ENCODE results near the gene EPB41L3.

Gene EPB41L3

DNA sequence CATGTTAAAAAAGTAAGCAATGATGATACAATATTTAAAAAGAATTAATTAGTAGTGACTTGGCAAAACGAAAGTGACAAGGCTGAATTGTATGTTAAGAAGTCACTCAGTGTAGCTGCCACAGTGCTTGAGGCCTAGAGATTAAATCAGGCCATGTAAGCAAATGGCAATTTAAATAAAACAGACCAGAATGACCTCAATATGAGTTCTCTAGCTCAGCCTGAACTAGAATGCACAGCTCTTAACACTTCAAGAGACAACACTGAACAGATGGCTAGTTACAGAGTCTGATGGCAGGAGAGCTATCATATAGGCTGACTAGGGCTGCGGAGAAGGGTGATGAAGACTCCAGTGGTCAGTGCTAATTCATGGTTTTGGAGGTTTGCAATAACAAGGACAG, 130.3 kb downstream of the EPB41L3 start:
- no peak for DNase-seq (ENCODE audit: low read depth)

DNA sequence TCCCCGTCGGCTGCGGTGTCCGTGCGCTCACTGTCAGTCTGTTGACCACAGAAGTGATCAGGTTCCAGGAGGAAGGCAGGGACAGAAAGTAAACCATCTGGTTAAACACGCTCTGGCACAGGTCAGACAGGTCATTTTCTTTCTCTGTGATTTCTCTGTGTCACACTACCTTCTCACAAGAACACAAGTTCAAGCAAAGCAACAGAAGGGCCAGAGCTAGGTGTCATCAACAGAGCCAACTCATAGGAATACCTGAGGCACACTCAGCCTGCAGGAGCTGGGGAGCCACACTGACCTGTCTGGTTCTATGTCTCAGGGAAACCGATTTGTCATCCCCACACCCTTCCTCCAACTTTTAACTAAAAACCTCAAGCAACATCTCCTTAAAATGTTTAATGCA, 133.2 kb downstream of the EPB41L3 start:
- no peak for DNase-seq (ENCODE audit: low read depth)

DNA sequence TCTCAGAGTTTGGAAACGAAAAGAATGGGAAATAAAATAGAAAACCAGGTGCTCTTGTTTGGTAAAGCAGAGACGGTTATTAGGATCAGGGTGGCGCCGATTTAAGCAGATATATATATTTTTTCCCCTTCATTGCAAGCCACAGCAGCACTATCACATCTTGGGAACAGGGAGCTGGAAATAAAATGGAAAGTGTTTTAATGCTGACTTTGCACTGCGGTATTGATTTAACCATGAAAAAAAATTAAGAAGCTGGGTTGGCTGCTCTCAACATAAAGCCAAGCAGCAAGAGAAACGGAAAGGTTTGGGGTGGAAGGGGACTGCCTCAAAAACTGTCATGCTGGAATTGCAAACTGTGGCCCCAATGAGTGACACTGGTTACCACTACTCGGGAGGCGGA, 145.5 kb downstream of the EPB41L3 start:
- no peak for DNase-seq (ENCODE audit: low read depth)

DNA sequence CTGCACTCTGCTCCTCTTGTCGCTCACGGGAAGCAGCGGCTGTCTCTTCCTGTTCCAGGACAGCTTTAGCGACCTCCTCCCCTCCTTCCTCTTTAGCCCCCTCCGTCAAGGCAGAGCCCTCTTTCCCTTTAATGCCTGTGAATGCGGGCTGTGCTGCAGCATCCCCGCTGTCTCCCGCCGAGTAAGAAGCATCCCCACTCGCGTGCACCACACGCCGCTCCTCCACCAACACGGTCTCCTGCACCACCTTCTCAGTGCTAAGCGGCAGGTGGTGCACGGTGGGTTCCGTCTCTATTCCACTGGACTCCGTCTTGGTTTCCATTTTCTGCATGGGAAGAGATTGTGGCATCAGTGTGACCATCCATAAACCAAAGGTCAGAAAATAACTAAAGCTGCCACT, 146.7 kb downstream of the EPB41L3 start:
- no peak for DNase-seq (ENCODE audit: low read depth)

DNA sequence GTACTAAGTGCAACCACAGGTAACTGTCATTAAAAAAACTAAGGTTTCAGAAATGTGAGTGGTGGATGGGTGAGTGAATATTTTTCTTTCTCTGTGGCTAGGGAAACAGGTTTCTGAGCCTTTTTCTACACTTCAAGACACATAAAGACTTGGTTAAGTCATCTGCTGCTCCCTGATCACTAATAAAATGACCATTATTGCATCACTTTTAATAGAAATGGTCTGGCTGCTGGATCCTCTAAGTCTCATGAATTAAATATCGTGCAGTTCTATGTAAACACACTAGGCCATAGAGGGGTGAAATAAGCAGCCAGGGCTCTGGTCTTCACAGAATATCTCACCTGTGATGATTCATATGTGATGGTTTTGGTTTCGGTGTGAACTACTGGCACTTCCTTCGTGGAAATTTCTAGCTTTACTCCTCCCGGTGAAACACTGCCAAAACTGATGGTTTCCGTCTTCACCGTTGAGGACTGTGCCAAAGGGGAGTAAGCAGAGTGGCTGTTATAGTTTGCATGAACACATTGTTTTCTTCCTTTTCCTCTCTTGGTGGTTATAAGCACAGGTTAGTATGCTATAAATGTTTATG, 147.8 kb downstream of the EPB41L3 start:
- no peak for DNase-seq (ENCODE audit: low read depth)

DNA sequence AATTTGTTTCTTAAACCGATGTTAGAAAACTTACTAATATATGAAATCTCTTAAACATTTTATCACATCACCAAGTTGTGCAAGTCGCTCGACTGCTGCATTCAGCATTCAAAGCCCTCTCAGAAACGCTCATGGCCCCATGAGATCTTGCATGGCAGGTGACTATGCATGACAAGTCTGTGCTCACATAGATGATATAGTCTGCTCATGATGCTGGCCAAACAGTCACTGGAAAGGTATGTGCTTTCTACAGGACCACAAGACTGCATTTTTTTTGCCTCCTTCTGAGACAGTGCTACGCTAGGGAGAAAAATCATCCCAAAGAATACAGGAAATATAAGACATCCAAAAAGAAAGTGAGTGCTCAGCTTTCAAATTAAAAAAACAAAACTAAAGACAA, 150.0 kb downstream of the EPB41L3 start:
- DNase-seq (ENCODE audit: low read depth) = no peak

DNA sequence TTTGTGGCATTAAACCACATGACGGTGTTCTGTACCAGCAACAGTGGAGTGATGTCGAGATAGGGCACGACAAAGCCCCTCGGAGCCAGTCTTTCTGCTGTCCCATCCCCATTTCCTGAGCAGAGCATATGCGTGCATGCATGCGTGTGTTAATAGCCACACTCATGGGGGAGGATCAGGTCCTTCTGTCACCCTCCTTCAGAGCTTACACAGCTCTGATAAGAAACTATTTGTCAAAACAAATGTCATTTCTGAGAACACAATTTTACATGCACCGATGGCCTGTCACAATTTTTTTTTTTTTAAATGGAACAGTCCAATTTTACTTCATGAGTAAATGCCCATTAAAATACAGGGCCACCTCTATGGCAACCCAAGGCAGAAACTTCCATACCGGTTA, 152.4 kb downstream of the EPB41L3 start:
- no peak for DNase-seq (ENCODE audit: low read depth)

DNA sequence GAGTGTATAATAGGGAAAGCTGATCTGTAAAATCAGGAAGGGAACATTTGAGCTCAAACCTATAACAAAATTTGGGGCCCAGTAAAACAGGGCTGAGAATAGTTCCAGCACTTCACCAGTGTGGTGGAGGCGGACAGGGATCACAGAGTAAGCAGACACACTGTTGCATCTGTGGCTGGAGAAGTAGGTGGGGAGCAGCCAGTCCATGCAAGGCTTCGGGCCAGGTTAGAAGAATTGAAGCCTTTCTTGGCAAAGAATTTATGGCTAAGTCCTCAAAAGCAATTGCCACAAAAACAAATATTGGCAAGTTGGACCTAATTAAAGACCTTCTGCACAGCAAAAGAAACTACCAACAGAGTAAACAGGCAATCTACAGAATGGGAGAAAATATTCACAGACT, 154.4 kb downstream of the EPB41L3 start:
- no peak for DNase-seq (ENCODE audit: low read depth)

DNA sequence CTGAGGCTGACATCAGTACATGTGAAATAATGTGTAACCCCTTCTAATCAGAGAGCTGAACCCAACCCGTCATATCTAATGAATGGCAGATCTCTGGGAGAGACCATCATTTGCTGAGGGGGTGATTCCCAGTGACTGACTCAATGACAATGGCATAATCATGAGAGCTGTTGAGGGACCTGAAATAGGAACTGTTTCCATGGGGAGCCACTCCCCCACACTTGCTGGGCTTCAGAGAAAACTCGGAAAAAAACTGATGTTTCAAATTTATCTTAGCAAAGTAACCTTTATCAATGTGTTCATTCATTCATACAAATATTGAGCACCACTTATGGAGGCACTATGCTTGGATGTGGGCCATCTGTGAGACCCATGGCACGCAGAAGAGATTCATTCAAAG, 154.9 kb downstream of the EPB41L3 start:
- DNase-seq (ENCODE audit: low read depth) = no peak

DNA sequence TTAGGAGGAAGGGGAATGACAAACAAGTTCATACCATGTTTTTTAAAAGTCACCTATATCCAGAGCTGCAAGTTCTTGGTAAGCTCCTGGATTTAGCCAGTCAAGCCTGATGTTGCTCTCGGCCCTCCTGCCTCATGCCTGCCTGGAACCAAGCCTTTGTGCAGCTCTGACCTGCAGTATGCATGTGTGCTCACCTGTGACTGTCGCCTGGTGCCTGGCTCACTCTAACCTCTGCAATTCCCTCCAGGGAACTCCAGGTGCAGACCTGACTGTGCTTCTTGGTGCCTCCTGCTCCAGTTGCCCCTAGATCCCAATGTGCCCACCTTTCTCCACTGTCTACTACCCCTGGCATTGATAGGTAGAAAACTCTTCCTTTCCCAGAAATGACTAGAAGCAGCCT, 163.2 kb downstream of the EPB41L3 start:
- DNase-seq (ENCODE audit: low read depth) = no peak

DNA sequence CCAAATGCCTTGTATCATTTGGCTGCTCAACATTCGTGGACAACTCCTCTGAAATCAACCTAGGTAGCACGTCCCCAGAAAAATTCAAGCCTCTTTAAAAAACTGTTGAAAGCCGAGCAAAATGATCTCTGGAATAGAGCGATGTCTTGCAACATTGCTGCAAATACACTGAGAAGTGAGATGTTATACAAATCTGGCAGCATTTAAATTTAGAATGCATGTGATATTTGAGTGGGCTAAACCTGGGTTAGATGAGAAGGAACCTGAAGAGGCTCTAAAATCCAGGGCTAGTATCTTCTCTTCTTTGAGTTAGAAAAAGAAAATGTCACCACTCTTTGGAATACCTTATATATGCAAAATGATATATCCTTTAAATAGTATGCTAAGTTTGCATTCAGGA, 166.8 kb downstream of the EPB41L3 start:
- no peak for DNase-seq (ENCODE audit: low read depth)

DNA sequence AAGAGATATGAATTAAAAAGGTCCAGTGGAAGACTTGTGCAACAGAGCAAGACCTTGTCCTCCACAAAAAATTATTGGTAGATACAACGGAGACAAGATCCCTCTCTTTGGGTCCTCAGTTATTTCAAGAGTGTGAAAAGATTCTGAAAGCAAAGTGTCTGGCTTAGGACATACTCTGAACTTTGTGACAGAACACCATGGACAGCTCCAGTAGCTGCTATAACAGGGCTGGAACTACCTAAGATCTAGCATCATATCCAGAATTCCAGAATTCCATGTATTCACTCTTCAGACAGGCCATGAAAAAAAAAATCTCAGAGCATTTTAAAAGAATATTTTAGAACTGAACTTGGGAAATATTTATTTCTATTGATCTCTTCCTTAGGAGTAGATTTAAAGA, 173.5 kb downstream of the EPB41L3 start:
- DNase-seq (ENCODE audit: low read depth) = no peak

DNA sequence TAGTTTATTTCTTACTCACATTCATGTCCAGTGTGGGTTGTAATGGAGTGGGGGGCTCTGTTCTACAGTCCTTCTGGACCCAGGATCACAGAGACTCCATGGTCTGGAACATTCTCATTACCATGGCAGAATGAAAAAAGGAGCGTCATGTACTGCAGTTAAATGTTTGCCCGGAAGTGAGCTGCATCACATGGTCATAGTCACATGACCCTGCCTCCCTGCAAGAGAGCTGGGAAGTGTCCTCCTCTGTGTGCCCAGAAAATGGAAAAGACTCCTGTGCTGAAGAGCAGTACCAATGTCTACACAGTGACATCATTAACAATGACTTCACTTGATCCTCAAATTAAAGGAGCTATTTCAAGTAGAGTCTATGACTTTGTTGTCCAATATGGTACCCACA, 174.3 kb downstream of the EPB41L3 start:
- DNase-seq (ENCODE audit: low read depth) = no peak

DNA sequence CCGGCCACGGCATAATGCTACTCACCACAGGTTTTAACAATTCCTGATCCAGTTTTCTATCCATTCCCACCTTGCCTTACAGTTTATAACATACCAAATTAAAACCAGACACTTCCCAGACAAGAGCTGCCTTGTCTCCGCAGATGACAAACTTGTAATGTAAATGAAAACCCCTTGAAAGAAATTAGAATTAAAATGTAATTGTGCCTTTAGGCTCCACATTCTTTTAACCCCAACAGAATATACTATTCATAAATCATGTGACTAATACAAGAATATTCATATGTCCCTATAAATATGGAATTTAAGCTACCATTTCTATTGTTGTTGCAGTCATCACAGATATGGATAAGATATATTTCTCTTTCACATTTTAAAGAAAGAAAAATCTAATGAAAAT, 178.4 kb downstream of the EPB41L3 start:
- DNase-seq (ENCODE audit: low read depth) = no peak

DNA sequence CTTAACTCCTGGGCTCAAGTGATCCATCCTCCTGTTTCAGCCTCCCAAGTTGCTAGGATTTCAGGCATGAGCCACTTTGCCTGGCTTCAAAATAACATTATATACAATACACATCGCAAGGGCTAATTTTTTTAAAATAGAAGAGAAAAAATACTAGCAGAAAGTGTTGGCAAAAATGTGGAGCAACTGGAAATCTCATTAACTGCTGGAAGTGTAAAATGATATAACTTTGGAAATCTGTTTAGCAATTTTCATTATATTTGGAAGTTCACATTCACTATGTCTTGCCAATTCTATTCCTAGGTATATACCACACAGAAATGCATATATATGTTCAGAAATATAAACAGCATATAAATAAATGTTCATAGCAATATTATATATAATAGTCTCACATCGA, 193.2 kb downstream of the EPB41L3 start:
- DNase-seq (ENCODE audit: low read depth) = no peak

All from stimulated activated CD8-positive, alpha-beta memory T cell treated with anti-CD3 and anti-CD28 coated beads, Interleukin-7, amount 100 ng/mL, for 24 hours (primary cell).